Spleen (tissue), 11 donors: ENCODE data around the gene CREB3. TPM values are rescaled to one million over a fixed set of nuclear protein-coding genes. Genes with fewer than 3 reads are reported as not detected.

ENCODE experiments used
- DNase-seq: peaks from one replicate; pipeline ENCODE4 v3.0.0-alpha.2; 2020
- H3K27ac ChIP-seq, 8 donors: fragments of 200-600 bp; sonication (generic) in 7 of 8; 1 replicate in 4 of 8; 2 replicates in 4 of 8; pipeline versions ENCODE4 v1.5.0 to v1.8.0; 2016 to 2021; ENCODE audit warnings: inconsistent platforms in 4 of 8, mild to moderate bottlenecking in 4 of 8, moderate library complexity in 1 of 8
- H3K27me3 ChIP-seq, 7 donors: fragments of 200-600 bp; sonication (generic) in 6 of 7; replicated peaks in 1 of 7; 1 replicate in 4 of 7; 2 replicates in 3 of 7; pipeline versions ENCODE4 v1.5.0 to v1.8.0; 2016 to 2021; ENCODE audit warnings: inconsistent platforms in 3 of 7, mild to moderate bottlenecking in 1 of 7
- H3K36me3 ChIP-seq, 6 donors: fragments of 200-600 bp; sonication (generic) in 5 of 6; 1 replicate in 4 of 6; 2 replicates in 2 of 6; pipeline versions ENCODE4 v1.5.0 to v1.8.0; 2016 to 2021; ENCODE audit warnings: inconsistent platforms in 2 of 6
- H3K4me1 ChIP-seq, 6 donors: fragments of 200-600 bp; sonication (generic) in 5 of 6; 1 replicate in 3 of 6; 2 replicates in 3 of 6; pipeline versions ENCODE4 v1.5.0 to v1.8.0; 2016 to 2021; ENCODE audit warnings: inconsistent platforms in 3 of 6
- H3K4me3 ChIP-seq, 8 donors: fragments of 200-600 bp; sonication (generic) in 7 of 8; 1 replicate in 4 of 8; 2 replicates in 4 of 8; pipeline versions ENCODE4 v1.5.0 to v1.8.0; 2016 to 2021; ENCODE audit warnings: inconsistent platforms in 4 of 8, mild to moderate bottlenecking in 4 of 8, moderate library complexity in 2 of 8
- H3K9me3 ChIP-seq, 8 donors: fragments of 200-600 bp; sonication (generic) in 7 of 8; 1 replicate in 4 of 8; 2 replicates in 4 of 8; pipeline versions ENCODE4 v1.5.0 to v1.8.0; 2016 to 2021; ENCODE audit warnings: inconsistent platforms in 4 of 8
- POLR2A ChIP-seq, 3 donors: fragments of 450-650 bp; IDR thresholded peaks; one replicate each; pipeline ENCODE4 v1.5.1; 2017; ENCODE audit warnings: antibody characterized with exemption in 3 of 3, mild to moderate bottlenecking in 1 of 3
- POLR2AphosphoS5 ChIP-seq, 3 donors: sonication (generic); formaldehyde crosslinking; IDR thresholded peaks; one replicate each; pipeline ENCODE4 v1.5.1; 2017; ENCODE audit warnings: antibody characterized with exemption in 3 of 3
- WGBS, 5 donors: extraction: QIAGEN DNeasy Blood & Tissue Kit in 3 of 5; methylation state at CpG; one replicate each; pipeline versions ENCODE4 v1.1.5 to v1.1.7; 2013 to 2018; 5-methylcytosine and 5-hydroxymethylcytosine counted together
- intact Hi-C: fragments of 100-400 bp; cut with DNase I; formaldehyde crosslinking; loops from one replicate; pipeline ENCODE4 v1.15.0; 2023; ENCODE audit warnings: low total_unique reads
- polyA plus RNA-seq, 3 donors: library from polyadenylated mRNA; stranded (reverse); fragments of 200-250 nt; gene quantifications; one replicate each; pipeline ENCODE4 v1.2.1, GENCODE V29; 2013
- total RNA-seq, 7 donors: library from RNA; depleted of rRNA in 3 of 7; stranded (reverse); fragments of >200 nt in 3 of 7; fragmentation: NEBNext Ultra II Directional in 4 of 7; extraction: Animal tissue kit (Norgen Biotek cat#: 25700) in 4 of 7; gene quantifications; one replicate each; pipeline versions ENCODE4 v1.1.0 to v1.2.1, GENCODE V29; 2016 to 2021
- TF ChIP-seq, protein P1 (sequence below), 11 experiments: fragments of 200-600 bp in 7 of 11; fragments of 450-650 bp in 4 of 11; sonication (generic) in 4 of 11; IDR thresholded peaks in 8 of 11; conservative IDR thresholded peaks in 3 of 11; 1 replicate in 7 of 11; 2 replicates in 4 of 11; pipeline versions ENCODE4 v1.4.0 to v1.8.0; 2016 to 2021; ENCODE audit warnings: antibody characterized with exemption in 11 of 11, inconsistent platforms in 4 of 11, mild to moderate bottlenecking in 1 of 11
- donor health status: healthy with polysubstance abuse.
- donor health status: DM: no; HTN: no; CAD: no; lungs with moderate emphysema.
- donor health status: DM: no; HTN: no; CAD: no.
- donor health status: Bipolar disorder and iron deficiency.
- donor health status: healthy.
- donor health status: DM: no; HTN: no; CAD: no.
- donor health status: DM: yes; HTN: yes; CAD: no.

The CREB3 gene
- total and polyA plus RNA-seq, 10 donors = 14.7 to 35.9 (median 25.7) TPM

DNA sequence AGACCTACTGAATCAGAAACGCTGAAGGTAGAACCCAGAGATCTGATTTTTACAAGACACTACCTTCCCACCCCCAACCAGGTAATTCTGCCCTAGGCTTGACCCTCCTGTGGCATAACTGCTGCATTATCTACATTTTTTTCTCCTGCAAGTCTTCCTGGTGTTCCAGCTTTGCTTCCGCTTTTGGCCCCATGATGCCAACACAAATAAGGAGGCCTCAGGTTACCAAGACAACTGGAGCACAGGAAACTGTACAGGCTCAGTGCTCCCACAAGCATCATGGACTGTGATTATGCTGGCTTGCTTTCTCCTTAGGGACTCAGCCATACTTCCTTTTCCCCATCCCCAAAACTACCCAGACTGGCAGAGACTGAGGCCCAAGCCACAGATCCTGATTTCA lies 28.2 kb downstream of the CREB3 start:
- TF ChIP-seq, protein P1, sequence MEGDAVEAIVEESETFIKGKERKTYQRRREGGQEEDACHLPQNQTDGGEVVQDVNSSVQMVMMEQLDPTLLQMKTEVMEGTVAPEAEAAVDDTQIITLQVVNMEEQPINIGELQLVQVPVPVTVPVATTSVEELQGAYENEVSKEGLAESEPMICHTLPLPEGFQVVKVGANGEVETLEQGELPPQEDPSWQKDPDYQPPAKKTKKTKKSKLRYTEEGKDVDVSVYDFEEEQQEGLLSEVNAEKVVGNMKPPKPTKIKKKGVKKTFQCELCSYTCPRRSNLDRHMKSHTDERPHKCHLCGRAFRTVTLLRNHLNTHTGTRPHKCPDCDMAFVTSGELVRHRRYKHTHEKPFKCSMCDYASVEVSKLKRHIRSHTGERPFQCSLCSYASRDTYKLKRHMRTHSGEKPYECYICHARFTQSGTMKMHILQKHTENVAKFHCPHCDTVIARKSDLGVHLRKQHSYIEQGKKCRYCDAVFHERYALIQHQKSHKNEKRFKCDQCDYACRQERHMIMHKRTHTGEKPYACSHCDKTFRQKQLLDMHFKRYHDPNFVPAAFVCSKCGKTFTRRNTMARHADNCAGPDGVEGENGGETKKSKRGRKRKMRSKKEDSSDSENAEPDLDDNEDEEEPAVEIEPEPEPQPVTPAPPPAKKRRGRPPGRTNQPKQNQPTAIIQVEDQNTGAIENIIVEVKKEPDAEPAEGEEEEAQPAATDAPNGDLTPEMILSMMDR (IDR thresholded peaks at IDR 0.05 in 8 of 11, conservative IDR thresholded peaks at IDR 0.05 in 3 of 11) = no peak
- TF ChIP-seq POLR2AphosphoS5 (IDR thresholded peaks at IDR 0.05) (no peak), POLR2A (IDR thresholded peaks at IDR 0.05) (no peak)
- Histone ChIP-seq H3K36me3 (peaks cover 0 to under 1% (median 0%) of the 10 kb centered on the region in 6 donors), H3K27ac (no peak overlapping the region), H3K4me3 (no peak overlapping the region), H3K9me3 (no peaks in the 10 kb centered on the region), H3K4me1 (peaks cover 24 to 54% (median 32%) of the 10 kb centered on the region in 6 donors), H3K27me3 (no peaks in the 10 kb centered on the region)
- intact Hi-C loops = no loop called here
- no peak for DNase-seq
- WGBS, 5 donors = 41 to 61% (median 53%) methylated on average over 2 of the region's 2 CpGs

DNA sequence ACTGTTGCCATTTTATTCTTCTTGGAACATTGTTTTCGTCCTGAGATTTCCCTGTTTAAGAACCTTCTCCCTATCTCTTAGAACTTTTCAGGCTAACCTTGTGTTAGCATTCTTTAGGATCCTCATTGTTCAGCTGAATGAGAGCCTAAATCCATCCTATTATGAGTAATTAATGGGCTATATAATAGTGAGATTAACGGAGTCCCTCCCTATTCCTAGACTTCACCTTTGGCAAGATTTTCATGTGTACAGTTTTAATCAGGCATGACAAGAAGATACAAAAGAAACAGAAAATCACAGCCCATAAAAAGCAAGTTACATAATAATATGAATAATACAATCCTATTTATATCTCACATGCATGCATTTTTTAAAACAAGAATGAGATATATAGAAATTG lies 30.7 kb downstream of the CREB3 start:
- DNase-seq = no peak
- intact Hi-C loops = no loop called here
- TF ChIP-seq, protein P1 (IDR thresholded peaks at IDR 0.05 in 8 of 11, conservative IDR thresholded peaks at IDR 0.05 in 3 of 11) = no peak
- TF ChIP-seq POLR2AphosphoS5 (IDR thresholded peaks at IDR 0.05) (no peak), POLR2A (IDR thresholded peaks at IDR 0.05) (no peak)
- H3K27ac ChIP-seq = no peak overlapping the region
- no peaks in the 10 kb centered on the region for H3K36me3 ChIP-seq
- WGBS, 5 donors = 86 to 98% (median 95%) methylated on average over 2 of the region's 2 CpGs
- H3K4me1 ChIP-seq = peaks cover 8 to 29% (median 11%) of the 10 kb centered on the region in 6 donors
- no peaks in the 10 kb centered on the region for H3K27me3 ChIP-seq
- H3K9me3 ChIP-seq = no peaks in the 10 kb centered on the region
- H3K4me3 ChIP-seq = no peak overlapping the region

DNA sequence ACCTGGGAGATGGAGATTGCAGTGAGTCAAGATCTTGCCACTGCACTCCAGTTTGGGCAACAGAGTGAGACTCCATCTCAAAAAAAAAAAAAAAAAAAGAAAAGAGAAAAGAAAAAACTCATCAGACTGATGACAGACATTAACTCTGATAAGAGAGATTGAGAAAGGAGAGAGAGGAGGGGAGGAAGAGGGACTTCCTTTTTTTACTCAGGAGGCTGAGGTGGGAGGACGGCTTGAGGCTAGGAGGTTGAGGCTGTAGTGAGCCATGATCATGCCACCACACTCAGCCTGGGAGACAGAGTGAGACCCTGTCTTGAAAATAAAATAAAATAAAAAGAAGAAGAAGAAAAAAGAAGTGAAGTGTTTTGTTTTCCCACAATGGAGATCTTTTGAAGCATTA lies 31.3 kb downstream of the CREB3 start:
- WGBS, 5 donors = 90 to 96% (median 92%) methylated on average over 1 of the region's 1 CpG
- peaks cover 1 to 23% (median 5%) of the 10 kb centered on the region in 6 donors for H3K4me1 ChIP-seq
- DNase-seq = no peak
- H3K4me3 ChIP-seq = no peak overlapping the region
- no peak for TF ChIP-seq POLR2AphosphoS5 (IDR thresholded peaks at IDR 0.05)
- no peak for TF ChIP-seq POLR2A (IDR thresholded peaks at IDR 0.05)
- TF ChIP-seq, protein P1 (IDR thresholded peaks at IDR 0.05 in 8 of 11, conservative IDR thresholded peaks at IDR 0.05 in 3 of 11) = no peak
- no peak overlapping the region for H3K27ac ChIP-seq
- H3K36me3 ChIP-seq = no peaks in the 10 kb centered on the region
- H3K9me3 ChIP-seq = no peaks in the 10 kb centered on the region
- H3K27me3 ChIP-seq = no peaks in the 10 kb centered on the region
- intact Hi-C loops = no loop called here

DNA sequence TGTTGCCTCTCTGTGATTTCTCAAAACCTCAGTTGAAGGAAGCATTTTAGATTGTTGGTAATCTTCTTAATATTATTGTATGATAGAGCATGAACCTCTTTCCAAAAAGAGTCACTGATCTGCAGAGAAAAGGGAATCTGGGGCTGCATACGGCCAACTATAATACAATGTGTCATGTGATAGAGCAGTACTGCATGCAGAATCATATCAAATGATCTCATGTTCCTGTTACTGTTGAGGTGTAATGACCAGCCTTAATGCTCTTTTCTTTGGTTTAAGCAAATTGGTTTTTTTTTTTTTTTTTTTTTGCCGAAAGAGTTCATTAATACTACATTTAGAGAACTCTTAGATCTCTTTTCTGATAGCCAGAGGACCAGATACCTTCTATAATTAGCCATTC lies 34.5 kb downstream of the CREB3 start:
- Histone ChIP-seq H3K36me3 (no peaks in the 10 kb centered on the region), H3K27ac (no peak overlapping the region), H3K4me1 (peaks cover 3 to 21% (median 17%) of the 10 kb centered on the region in 6 donors), H3K27me3 (no peaks in the 10 kb centered on the region), H3K9me3 (no peaks in the 10 kb centered on the region), H3K4me3 (no peak overlapping the region)
- intact Hi-C loops = no loop called here
- 81 to 88% (median 83%) methylated on average over 2 of the region's 2 CpGs for WGBS, 5 donors
- TF ChIP-seq POLR2A (IDR thresholded peaks at IDR 0.05) (no peak), POLR2AphosphoS5 (IDR thresholded peaks at IDR 0.05) (no peak)
- TF ChIP-seq, protein P1 (IDR thresholded peaks at IDR 0.05 in 8 of 11, conservative IDR thresholded peaks at IDR 0.05 in 3 of 11) = no peak
- DNase-seq = no peak
